Erythroblast (primary cell): ENCODE measurements around the gene VANGL1.
"Not testable (repeated sequence)": the region's sequence is repeated elsewhere in the genome, so short reads cannot be mapped to it uniquely, and the experiment has no call there.

Experiments
- DNase-seq, 2 experiments: peaks; one replicate each; lab custom pipeline; 2025; lab: John Stamatoyannopoulos, UW
- GATA1 ChIP-seq: IDR thresholded peaks from 2 replicates; pipeline ENCODE4 v1.6.1; 2011; ENCODE audit warnings: low read depth, mild to moderate bottlenecking, control low read depth, low read length, moderate library complexity
- POLR2A ChIP-seq: IDR thresholded peaks from 2 replicates; pipeline ENCODE4 v1.6.1; 2011; ENCODE audit warnings: mild to moderate bottlenecking, low read length

Gene VANGL1

DNA sequence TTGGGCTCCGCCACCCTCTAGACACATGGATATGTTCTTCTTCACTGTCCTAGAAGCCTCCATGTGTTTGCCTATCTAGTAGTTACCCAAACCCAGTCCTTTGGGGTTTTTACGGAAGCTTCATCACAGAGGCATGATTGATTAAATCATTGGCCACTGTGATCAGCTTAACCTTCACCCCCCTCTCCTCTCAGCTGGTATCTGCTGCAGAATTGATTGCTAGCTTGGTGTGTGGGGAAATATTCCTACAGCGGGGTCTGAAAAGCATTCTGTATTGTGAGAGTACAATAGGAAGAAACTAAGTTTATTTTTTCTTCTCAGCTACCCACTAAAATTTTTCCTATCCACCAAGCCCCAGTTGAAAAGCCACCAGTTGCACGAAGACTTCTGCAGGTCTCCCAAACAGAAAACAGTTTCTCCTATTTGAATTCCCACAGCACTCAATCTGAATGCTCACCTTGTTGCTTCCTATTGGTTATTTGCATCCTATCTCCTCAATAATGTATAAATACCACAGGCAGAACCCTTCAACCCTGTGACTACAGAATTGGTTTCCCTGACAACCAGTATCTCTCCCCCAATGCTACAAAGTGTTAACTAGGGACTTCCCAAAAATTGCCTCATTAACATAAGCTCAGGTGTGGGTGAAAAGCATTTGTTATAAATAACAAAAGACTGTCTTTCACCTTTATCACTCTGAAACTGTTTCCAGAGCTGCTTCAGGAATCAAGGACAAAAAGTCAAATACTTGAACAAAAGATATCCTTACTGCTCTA is 9.3 kb upstream of the VANGL1 start:
- no peak for DNase-seq
- no peak for TF ChIP-seq POLR2A
- TF ChIP-seq GATA1 = no peak

DNA sequence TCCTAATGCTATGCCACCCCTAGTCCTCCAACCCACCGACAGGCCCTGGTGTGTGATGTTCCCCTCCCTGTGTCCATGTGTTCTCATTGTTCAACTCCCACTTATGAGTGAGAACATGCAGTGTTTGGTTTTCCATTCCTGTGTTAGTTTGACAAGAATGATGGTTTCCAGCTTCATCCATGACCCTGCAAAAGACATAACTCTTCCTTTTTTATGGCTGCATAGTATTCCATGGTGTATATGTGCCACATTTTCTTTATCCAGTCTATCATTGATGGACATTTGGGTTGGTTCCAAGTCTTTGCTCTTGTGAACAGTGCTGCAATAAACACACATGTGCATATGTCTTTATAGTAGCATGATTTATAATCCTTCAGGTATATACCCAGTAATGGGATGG is 8.2 kb upstream of the VANGL1 start:
- not testable (repeated sequence) for DNase-seq

DNA sequence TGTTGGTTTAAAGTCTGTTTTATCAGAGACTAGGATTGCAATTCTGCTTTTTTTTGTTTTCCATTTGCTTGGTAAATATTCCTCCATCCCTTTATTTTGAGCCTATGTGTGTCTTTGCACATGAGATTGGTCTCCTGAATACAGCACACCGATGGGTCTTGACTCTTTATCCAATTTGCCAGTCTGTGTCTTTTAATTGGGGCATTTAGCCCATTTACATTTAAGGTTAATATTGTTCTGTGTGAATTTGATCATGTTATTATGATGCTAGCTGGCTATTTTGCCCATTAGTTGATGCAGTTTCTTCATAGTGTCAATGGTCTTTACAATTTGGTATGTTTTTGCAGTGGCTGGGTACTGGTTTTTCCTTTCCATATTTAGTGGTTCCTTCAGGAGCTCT is 4.5 kb upstream of the VANGL1 start:
- DNase-seq = not testable (repeated sequence)

DNA sequence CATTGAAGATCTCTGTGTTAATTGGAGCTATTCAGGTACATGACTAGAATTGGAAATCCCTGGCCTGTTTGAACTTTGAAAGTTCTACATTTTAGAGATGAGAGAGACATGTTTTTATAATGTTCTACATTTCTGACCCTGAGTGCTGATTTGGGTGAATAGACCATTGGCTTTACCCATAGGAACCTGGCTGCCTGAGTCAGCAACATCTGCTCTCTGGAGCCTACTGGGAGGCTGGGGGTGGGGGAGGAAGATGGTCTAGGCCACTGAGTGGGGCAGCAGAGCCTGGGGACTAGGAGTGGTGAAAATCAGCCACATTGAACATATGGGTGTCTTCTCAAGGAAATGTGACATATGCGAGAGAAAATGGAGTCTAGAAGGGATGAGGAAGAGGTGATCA is 1.4 kb upstream of the VANGL1 start:
- DNase-seq = no peak
- TF ChIP-seq GATA1 (no peak), POLR2A (no peak)

DNA sequence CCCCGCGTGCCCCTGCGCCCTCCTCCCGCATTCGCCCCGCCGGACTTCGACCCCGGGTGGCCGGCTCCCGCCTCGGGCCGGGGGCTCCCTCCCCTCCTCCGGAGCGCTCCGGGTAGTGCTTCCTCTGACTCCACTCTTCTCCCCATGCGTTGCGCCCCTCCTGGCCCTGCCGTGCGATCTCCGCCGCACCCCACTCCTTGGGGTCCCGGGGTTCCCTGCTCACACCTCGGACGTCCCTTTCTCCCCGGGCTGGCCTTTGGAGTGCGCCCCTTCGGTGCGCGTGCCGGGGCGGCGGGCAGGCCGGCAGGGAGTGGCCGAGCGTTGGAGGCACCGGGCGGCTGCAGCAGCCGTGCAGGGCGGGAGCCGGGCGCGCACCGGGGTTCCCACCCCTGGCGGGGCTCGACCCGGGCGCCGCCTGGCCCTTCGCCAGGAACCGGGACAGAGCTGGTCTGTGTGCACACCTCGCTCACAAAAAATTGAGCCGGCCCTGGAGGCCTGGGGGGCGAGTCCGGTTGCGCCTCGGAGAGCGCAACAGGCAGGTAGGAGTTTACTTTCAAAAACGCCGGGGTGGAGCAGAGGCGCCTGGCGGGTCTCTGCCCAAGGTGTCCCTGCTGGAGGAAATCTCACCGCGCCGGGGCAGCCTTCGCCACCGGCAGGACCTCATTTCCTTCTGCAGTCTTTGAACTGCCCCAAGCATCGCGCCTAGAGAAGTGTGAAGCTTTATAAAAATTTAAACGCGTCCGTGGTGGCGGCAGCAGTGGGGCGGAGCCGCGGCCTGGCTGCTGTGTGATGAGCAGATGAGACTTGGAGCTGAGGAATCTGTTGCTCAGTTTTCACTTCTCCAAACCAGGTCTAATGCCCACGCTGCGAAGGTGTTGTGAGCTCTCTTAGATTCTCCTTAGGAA is 650 bp downstream of the VANGL1 start:
- peak; percentile 75 to 81 for DNase-seq
- no peak for TF ChIP-seq GATA1
- peak; percentile 31 for TF ChIP-seq POLR2A

DNA sequence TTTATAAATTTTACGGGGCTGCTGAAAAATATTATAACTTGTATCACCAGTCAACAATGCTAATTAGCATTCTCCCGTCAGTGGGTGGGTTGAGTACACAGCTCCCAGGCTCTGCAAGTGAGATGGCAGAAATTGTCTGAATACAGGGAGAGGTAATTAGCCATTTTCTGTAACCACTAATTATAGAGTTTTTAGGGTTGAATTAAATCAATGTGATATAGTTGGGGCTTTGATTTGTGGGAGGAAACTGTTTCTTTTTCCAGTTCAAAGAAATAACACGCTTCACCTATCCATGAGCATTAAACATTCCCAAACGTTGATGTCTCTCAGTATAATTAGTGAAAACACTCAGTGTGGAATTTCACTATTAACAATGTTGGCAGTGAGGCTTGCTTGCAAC is 1.5 kb downstream of the VANGL1 start:
- TF ChIP-seq GATA1 = no peak
- peak; percentile 21 to 36 for DNase-seq

DNA sequence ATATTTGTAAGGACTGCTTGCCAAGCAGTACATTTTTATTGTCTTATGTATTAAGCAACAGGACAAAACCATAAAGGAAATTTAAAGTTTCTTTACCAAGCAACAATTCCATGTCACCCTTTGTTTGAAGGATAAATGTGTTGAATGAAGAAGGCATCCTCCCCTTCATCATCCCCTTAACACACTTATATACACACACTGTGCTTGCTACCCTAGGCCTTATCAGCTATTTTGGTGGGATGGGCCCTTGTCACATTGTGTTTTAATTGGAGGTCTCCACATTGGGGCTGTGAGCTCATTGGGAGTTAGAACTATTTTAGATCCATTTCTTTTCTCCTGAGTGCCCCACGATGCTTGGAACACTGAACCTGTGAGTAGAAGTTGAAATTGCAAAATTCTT is 1.9 kb downstream of the VANGL1 start:
- TF ChIP-seq GATA1 (no peak), POLR2A (no peak)
- peak; percentile 16 to 25 for DNase-seq

DNA sequence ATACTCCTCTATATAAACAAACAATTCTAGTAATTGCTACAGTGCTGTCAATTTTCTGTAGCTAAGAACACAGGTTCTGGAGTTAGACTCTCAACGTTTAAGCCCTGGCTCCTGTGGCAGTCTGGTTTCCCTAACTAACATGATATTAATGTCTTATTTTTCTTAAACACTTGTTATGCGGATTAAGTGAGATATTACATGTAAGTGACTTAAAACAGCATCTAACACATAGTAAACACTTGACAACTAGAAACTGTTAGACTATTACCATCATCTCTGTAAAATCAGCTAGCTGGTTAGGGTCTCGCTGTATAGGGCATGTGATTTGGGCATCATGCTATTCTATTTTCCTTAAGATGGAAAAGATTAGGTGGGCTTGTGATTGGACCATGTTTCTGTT is 2.3 kb downstream of the VANGL1 start:
- no peak for DNase-seq
- no peak for TF ChIP-seq POLR2A
- TF ChIP-seq GATA1 = no peak

DNA sequence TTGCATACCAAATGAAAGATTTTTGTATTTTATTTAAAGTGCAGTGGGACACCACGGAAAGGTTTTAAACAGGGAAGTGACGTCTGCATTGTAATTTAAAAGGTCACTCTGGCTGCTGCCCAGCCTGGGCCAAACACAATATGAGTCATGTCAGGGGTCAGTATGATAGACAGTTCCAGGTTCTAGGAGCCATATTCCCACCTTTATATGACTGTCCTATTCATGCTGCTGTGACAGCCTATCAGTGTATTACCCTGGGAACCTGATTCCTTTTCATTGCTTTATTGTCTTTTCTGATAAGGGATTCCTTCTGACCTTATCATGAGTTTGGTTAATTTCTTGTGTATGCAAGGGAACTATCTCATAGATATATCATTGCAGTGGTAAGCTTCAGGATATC is 5.3 kb downstream of the VANGL1 start:
- TF ChIP-seq GATA1 = no peak
- no peak for TF ChIP-seq POLR2A
- peak in 1 of 2 experiments; percentile 26 for DNase-seq

DNA sequence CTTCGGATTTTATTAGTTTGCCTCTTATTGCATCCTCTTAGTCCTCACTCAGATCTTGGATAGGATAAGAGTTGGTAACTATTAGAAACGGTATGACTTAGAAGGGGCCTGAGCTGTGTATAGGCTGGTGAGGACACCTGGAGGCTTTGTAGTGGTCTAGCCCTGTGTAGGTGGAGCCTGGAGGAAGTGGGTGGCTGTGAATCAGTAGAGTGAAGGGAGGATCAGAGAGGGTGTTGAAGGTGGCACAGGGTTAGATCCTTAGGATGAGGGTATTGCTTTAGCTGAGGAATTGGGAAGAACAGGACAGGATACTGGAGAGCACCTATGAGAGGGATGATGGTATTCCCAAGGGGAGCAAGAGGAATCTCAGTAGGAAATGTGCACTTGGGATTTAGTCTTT is 5.7 kb downstream of the VANGL1 start:
- no peak for DNase-seq
- TF ChIP-seq POLR2A (no peak), GATA1 (no peak)

DNA sequence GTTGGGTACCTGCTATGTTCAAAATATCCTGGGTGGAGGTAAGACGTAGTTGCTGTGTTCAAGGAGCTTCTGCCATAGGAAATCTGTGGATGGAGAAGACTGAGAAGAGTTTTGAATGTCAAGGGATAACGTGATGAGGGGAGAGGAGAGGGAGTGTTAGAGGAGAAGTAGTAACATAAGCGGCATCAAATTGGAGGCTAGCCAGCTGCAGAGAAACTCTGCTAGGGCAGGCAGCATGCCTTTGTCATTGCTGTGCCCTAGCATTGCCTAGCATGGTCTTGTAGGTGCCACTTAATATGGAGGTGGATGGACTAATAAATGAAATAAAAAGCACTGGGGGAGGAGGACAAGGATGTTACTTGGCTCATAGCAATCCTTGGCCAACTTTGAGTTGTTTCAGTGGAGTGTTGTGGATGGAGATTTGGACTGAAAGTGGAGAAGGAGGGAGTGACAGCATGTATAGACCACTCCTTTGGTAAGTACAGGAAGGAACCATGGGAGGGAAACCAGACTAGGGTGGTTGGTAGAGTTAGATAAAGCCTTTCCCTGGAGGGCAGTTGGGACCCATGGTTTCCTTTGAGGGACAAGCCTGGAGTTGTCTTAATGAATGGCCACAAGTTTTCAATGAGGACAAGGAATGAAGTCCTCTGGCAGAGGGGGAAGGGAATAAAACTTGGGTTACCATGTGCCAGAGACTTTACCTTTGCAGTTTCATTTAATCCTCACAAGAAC is 6.3 kb downstream of the VANGL1 start:
- DNase-seq = peak; percentile 12 to 35
- TF ChIP-seq POLR2A = no peak
- no peak for TF ChIP-seq GATA1

DNA sequence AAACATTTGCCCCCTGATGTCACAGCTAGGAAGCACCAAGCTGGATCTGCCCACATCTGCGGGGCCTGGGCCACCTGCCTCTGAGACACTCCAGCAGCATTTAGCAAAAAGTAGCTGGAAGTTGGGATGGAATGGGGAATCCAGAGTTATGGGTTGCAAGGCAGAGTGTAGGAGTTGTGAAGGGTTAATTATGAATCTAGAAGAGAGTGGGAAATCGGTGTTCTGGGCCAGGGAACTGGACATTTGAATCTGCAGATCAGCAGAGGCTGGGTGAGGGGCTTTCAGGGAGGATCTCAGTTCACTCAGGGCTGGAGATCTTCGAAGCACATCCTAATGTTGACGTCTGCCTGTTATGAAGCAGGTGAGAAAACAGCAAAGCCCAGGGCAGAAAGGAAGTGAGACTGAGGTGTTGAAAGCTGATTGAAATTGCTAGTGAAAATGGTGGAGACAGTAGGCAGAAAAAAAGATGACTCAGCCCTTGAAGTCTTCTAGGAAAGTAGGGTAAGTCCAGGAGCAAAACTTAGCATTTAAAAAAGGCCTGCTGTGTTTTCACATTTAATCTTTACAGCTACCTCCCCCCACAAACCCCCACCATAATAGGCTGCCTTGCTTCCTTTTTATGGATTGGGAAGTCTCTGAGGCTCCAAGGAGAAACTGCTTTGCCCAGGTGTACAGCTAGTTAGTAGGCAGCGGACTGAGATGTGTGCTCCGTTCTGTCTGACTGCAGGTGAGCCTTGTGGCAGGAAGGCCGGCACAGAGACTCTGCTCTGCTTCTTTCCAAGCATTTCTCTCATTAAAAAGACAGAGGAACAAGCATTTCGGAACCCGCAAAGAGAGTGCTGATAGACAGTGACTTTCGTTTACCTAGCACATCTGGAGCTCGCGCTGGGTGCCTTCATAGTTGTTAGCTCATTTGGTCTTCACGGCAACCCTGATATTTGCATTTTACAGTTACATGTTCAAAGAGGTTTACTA is 7.2 kb downstream of the VANGL1 start:
- TF ChIP-seq POLR2A = no peak
- TF ChIP-seq GATA1 = no peak
- DNase-seq = peak; percentile 13 to 38

DNA sequence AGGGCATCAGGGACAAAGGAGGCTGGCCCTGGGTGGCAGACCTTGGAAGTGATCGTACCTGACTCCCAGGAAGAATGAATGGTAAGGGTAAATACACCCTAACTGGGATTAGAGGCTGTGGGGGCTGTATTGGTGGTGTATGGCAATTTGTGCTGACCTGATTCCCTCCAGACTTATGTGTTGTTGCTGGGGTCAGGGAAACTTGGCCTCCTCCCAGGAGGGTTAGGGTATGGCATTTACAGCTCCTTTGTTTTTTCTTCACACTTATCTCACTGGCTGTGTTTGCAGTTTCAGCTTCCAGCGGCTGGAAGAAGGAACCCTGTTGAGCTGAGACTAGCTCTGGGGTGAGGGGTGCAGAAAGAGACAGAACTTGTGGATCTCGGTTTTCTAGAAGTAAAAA is 8.2 kb downstream of the VANGL1 start:
- DNase-seq = no peak

More for the DNA sequence above, 8.2 kb downstream of the VANGL1 start:
- no peak for TF ChIP-seq GATA1
- no peak for TF ChIP-seq POLR2A
